A549 treated with AZD9567 at 1 μM for 4 hours (cell line): ENCODE data around the gene ZNF165. TPM values are rescaled to one million over a fixed set of nuclear protein-coding genes. Genes with fewer than 3 reads are reported as not detected.

Source experiments
- total RNA-seq: library from RNA; stranded (reverse); fragments of 200-300 nt; extraction: Qiagen RNA extraction; gene quantifications from 5 replicates; pipeline ENCODE4 v1.2.3, GENCODE V29; 2022; ENCODE audit not compliant: insufficient read depth

Gene ZNF165
- total RNA-seq = 0.61 to 0.89 TPM (median 0.70 TPM) in 4 of 5 replicates, not detected in the other

DNA sequence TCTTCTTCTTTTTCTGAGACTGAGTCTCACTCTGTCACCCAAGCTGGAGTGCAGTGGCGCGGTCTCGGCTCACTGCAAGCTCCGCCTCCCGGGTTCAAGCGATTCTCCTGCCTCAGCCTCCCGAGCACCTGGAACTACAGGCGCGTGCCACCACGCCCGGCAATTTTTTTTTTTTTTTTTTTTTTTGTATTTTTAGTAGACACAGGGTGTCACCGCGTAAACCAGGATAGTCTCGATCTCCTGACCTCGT, at the start of gene ZNF165:
Gene ZNF165, plus strand, starts transcription at position 188 of the 250 bp plus-strand sequence. CDS start 4,913 bp downstream, outside the sequence.

DNA sequence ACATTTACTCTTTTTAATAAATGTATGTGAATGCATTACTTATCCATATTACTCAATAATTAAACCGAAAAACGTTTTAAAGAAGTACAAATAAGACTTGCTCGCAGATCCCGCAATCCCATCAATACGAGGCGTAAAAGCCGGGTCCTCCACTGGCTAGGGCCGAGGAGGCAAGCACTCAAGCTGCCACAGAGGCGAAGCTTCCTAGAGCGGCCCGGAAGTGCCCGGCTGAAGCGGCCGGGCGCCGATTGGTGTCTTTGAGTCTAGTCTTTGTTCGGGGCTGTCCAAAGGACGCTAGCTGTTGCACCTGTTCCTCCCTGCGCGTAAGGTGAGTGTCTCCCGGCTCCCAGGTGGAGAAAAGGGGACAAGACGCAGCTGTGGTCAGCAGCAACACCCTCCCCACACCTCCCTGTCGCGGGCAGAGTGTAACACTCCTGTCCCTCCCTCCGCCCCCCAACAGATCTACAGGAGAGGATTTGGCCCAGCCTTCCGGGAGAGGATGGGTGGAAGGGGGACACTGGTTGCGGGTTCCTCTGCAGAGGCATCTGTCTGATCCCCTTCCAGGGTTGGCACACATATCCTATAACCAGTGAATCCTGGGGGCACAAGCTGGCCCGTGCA, 44.1 kb downstream of the ZNF165 start, which contains the start of gene ZSCAN16:
Gene ZSCAN16, plus strand, starts transcription at position 260 of the 621 bp plus-strand sequence. CDS start 835 bp downstream, outside the sequence.

Other genes with a start within 250 kb of the ZNF165 start
- not detected in 5 replicates for gene OR2B2, start 168.2 kb upstream of the ZNF165 start, total RNA-seq
- 0.13 to 0.31 TPM (median 0.19 TPM) in 4 of 5 replicates, not detected in the other for gene OR2B6, start 123.3 kb upstream of the ZNF165 start, total RNA-seq
- gene ZSCAN16, start 44.0 kb downstream of the ZNF165 start, total RNA-seq = 4.1 to 5.4 TPM (median 4.5 TPM) in 5 replicates
- 3.6 to 6.0 TPM (median 5.5 TPM) in 5 replicates for gene ZKSCAN8, start 61.3 kb downstream of the ZNF165 start, total RNA-seq
- 5.7 to 11.4 TPM (median 7.5 TPM) in 5 replicates for gene ZSCAN9, start 144.7 kb downstream of the ZNF165 start, total RNA-seq
- 2.3 to 3.6 TPM (median 2.4 TPM) in 5 replicates for gene ZKSCAN4, start 171.7 kb downstream of the ZNF165 start, total RNA-seq
- gene NKAPL, start 178.7 kb downstream of the ZNF165 start, total RNA-seq = not detected in 5 replicates
- 4.2 to 13.2 TPM (median 4.8 TPM) in 5 replicates for gene ZSCAN26, start 186.6 kb downstream of the ZNF165 start, total RNA-seq
- gene PGBD1, start 201.0 kb downstream of the ZNF165 start, total RNA-seq = 4.5 to 6.3 TPM (median 5.6 TPM) in 5 replicates